K562 (cell line): Measurements from ENCODE around the gene ADAR. TPM values are rescaled to one million over a fixed set of nuclear protein-coding genes. Genes with fewer than 3 reads are reported as not detected.
A peak's percentile ranks its signal among the peaks of the same experiment; 100 is the strongest.

Source experiments
- ARID1B ChIP-seq: fragments of 450-650 bp; IDR thresholded peaks from 2 replicates; pipeline ENCODE4 v1.6.1; 2016; ENCODE audit warnings: antibody characterized with exemption, mild to moderate bottlenecking, inconsistent platforms
- BRD9 ChIP-seq: fragments of 450-650 bp; IDR thresholded peaks from 2 replicates; pipeline ENCODE4 v1.6.1; 2018; ENCODE audit warnings: low read depth; ENCODE audit not compliant: partially characterized antibody
- HMGN3 ChIP-seq: IDR thresholded peaks from 2 replicates; pipeline ENCODE4 v1.6.1; 2011; ENCODE audit warnings: borderline replicate concordance, low read depth, mild to moderate bottlenecking, mixed read lengths, low read length; ENCODE audit not compliant: insufficient read length; ENCODE audit errors: extremely low read depth
- MED1 ChIP-seq: sonication (generic); formaldehyde crosslinking; IDR thresholded peaks from 2 replicates; pipeline ENCODE4 v1.8.1; 2023; ENCODE audit warnings: missing genetic modification reagents, borderline replicate concordance
- PRMT5 ChIP-seq: sonication (generic); formaldehyde crosslinking; IDR thresholded peaks from 2 replicates; pipeline ENCODE4 v1.5.0; 2020; ENCODE audit warnings: missing genetic modification reagents
- SMAD2 ChIP-seq: fragments of 150-350 bp; IDR thresholded peaks from 2 replicates; pipeline ENCODE4 v1.6.1; 2014; ENCODE audit warnings: low read depth, mild to moderate bottlenecking, low read length
- SNRNP70 ChIP-seq: fragments of 200-400 bp; formaldehyde crosslinking; optimal IDR thresholded peaks from 2 replicates; pipeline ENCODE3; 2017; ENCODE audit warnings: low read depth, low read length
- SRF ChIP-seq, 2 experiments: fragments of 250-450, 450-650 bp in 1 of 2; sonication (Bioruptor Pico) in 1 of 2; sonication (generic) in 1 of 2; formaldehyde crosslinking; IDR thresholded peaks; 2 replicates each; pipeline versions ENCODE4 v1.5.0 to v1.5.1; 2020 to 2022; ENCODE audit warnings: mild to moderate bottlenecking in 1 of 2, missing genetic modification reagents in 1 of 2
- ZNF134 ChIP-seq: fragments of 250-450 bp; sonication (Bioruptor Pico); conservative IDR thresholded peaks from 2 replicates; pipeline ENCODE4 v1.4.0; 2020
- polyA plus RNA-seq, 8 experiments: library from polyadenylated mRNA; depleted of rRNA in 4 of 8; stranded (reverse) in 5 of 8; unstranded in 3 of 8; fragments of >200 nt; fragmentation: Nextera tagmentation in 2 of 8; fragmentation: Illumina TruSeq in 1 of 8; extraction: Ambion mirVana in 2 of 8; extraction: Trizol in 1 of 8; gene quantifications; 2 replicates each; pipeline versions ENCODE4 v1.2.1 to v1.2.3, GENCODE V29; 2011 to 2014; ENCODE audit warnings: inconsistent platforms in 1 of 8, missing spikeins in 1 of 8
- total RNA-seq, 7 experiments: library from RNA; depleted of rRNA in 6 of 7; stranded (reverse); fragments of >200 nt in 6 of 7; fragmentation: Illumina TruSeq in 2 of 7; extraction: Trizol in 2 of 7; gene quantifications; 2 replicates each; pipeline versions ENCODE4 v1.2.1 to v1.2.3, GENCODE V29; 2011 to 2021; ENCODE audit warnings: low replicate concordance in 1 of 7
- TF ChIP-seq, protein P1 (sequence below): fragments of 250-450 bp; sonication (Bioruptor Pico); IDR thresholded peaks from 2 replicates; pipeline ENCODE4 v1.8.0; 2021; ENCODE audit warnings: moderate library complexity, mild to moderate bottlenecking, inconsistent platforms
- TF ChIP-seq, protein P2 (sequence below), 2 experiments: fragments of 450-650 bp; IDR thresholded peaks; 2 replicates each; pipeline ENCODE4 v1.6.1; 2016; ENCODE audit warnings: mild to moderate bottlenecking in 2 of 2, borderline replicate concordance in 1 of 2, low read depth in 1 of 2, moderate library complexity in 1 of 2
- TF ChIP-seq, protein P3 (sequence below): fragments of 250-450 bp; sonication (Bioruptor Pico); IDR thresholded peaks from 2 replicates; pipeline ENCODE4 v1.5.0; 2021; ENCODE audit warnings: mild to moderate bottlenecking, moderate library complexity
- TF ChIP-seq, protein P4 (sequence below): fragments of 250-450 bp; sonication (Bioruptor Pico); IDR thresholded peaks from 2 replicates; pipeline ENCODE4 v1.8.0; 2022; ENCODE audit warnings: moderate library complexity, mild to moderate bottlenecking, inconsistent platforms

Gene ADAR
- total and polyA plus RNA-seq, 9 of the 15 experiments (the other 6 are each of a cell fraction or from before 2014, with no cell fraction given): 30.1 to 123 (median 60.2) TPM

DNA sequence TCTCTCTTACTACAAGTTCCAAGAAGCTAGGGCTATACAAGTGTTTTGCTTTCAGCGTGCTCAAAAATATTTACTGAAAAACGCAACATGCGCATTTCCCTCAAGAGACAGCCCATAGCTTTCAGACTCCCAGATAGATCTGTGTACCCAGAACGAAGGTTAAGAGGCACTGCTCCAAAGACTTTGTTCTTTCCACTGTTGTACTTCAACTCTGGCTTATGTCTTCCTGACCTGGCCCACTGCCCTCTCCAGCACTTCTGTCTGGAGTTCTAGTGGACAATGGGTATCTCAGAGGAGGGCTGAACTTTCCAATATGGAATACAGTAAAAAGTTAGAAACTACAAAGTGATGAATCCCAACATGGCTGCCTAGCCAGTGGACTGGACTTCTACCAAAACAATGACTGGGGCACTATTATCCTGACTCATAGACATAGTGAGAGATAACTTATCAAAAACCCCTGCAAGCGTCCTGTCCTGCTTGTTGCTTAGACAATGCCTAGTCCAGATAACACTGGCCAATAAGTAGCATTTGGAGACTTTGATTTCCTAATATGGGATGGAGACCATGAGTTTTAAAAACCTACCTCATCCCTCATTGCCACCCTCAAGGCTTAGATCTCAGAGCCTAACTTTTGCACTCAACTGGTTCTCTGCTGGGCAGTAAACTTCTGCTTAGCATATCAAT is 8.8 kb upstream of the ADAR start (continued):
- TF ChIP-seq MED1 (CRISPR knock-in tag): no peak
- TF ChIP-seq, protein P1, sequence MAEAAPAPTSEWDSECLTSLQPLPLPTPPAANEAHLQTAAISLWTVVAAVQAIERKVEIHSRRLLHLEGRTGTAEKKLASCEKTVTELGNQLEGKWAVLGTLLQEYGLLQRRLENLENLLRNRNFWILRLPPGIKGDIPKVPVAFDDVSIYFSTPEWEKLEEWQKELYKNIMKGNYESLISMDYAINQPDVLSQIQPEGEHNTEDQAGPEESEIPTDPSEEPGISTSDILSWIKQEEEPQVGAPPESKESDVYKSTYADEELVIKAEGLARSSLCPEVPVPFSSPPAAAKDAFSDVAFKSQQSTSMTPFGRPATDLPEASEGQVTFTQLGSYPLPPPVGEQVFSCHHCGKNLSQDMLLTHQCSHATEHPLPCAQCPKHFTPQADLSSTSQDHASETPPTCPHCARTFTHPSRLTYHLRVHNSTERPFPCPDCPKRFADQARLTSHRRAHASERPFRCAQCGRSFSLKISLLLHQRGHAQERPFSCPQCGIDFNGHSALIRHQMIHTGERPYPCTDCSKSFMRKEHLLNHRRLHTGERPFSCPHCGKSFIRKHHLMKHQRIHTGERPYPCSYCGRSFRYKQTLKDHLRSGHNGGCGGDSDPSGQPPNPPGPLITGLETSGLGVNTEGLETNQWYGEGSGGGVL (CRISPR knock-in tag): no peak
- peak; percentile 54 to 94; a peak in 3 of 4 replicates for TF ChIP-seq SRF (CRISPR knock-in tag; IDR thresholded peaks at IDR 0.05)
- TF ChIP-seq ZNF134: no peak
- TF ChIP-seq, protein P2, sequence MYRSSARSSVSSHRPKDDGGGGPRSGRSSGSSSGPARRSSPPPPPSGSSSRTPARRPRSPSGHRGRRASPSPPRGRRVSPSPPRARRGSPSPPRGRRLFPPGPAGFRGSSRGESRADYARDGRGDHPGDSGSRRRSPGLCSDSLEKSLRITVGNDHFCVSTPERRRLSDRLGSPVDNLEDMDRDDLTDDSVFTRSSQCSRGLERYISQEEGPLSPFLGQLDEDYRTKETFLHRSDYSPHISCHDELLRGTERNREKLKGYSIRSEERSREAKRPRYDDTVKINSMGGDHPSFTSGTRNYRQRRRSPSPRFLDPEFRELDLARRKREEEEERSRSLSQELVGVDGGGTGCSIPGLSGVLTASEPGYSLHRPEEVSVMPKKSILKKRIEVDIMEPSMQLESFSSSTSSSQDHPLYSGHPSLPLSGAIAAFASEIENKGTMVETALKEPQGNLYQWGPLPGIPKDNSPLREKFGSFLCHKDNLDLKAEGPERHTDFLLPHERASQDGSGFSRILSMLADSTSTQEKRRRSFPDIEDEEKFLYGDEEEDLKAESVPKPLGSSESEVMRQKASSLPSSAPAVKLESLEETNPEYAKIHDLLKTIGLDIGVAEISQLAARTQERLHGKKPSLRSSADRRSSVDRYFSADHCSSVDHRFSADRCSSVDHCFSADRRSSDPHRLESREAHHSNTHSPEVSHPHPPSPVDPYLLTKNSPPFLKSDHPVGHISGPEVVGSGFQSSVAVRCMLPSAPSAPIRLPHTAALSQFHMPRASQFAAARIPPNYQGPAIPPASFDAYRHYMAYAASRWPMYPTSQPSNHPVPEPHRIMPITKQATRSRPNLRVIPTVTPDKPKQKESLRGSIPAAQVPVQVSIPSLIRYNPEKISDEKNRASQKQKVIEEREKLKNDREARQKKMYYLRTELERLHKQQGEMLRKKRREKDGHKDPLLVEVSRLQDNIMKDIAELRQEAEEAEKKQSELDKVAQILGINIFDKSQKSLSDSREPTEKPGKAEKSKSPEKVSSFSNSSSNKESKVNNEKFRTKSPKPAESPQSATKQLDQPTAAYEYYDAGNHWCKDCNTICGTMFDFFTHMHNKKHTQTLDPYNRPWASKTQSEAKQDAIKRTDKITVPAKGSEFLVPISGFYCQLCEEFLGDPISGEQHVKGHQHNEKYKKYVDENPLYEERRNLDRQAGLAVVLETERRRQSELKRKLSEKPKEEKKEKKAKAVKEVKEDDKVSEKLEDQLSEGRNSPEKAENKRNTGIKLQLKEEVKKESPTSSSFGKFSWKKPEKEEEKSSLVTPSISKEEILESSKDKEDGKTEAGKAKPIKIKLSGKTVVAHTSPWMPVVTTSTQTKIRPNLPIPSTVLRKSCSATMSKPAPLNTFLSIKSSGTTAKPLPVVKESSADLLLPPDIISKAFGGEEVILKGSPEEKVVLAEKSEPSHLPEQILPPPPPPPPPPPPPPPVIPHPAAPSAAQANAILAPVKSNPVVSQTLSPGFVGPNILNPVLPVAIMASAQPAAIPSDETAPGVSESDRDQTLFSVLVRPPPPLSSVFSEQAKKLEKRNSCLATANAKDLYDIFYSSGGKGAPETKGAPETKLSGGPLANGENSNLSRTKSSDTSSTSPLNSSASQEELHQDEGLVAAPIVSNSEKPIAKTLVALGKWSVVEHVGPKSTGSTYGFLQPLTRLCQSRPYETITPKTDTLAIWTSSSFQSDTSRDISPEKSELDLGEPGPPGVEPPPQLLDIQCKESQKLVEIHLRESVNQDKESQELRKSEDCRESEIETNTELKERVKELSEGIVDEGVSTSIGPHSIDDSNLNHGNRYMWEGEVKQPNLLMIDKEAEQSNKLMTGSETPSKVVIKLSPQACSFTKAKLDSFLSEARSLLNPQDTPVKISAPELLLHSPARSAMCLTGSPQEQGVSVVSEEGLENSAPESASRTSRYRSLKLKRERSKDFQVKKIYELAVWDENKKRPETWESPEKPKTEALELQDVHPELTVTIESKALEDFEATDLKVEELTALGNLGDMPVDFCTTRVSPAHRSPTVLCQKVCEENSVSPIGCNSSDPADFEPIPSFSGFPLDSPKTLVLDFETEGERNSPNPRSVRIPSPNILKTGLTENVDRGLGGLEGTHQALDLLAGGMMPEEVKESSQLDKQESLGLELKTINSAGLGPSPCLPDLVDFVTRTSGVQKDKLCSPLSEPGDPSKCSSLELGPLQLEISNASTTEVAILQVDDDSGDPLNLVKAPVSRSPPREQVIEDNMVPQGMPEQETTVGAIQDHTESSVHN (IDR thresholded peaks at IDR 0.05; ENCODE audit: borderline replicate concordance in 1 of 2, low read depth in 1 of 2): no peak
- no peak for TF ChIP-seq HMGN3
- TF ChIP-seq ARID1B: peak; percentile 67
- TF ChIP-seq, protein P3, sequence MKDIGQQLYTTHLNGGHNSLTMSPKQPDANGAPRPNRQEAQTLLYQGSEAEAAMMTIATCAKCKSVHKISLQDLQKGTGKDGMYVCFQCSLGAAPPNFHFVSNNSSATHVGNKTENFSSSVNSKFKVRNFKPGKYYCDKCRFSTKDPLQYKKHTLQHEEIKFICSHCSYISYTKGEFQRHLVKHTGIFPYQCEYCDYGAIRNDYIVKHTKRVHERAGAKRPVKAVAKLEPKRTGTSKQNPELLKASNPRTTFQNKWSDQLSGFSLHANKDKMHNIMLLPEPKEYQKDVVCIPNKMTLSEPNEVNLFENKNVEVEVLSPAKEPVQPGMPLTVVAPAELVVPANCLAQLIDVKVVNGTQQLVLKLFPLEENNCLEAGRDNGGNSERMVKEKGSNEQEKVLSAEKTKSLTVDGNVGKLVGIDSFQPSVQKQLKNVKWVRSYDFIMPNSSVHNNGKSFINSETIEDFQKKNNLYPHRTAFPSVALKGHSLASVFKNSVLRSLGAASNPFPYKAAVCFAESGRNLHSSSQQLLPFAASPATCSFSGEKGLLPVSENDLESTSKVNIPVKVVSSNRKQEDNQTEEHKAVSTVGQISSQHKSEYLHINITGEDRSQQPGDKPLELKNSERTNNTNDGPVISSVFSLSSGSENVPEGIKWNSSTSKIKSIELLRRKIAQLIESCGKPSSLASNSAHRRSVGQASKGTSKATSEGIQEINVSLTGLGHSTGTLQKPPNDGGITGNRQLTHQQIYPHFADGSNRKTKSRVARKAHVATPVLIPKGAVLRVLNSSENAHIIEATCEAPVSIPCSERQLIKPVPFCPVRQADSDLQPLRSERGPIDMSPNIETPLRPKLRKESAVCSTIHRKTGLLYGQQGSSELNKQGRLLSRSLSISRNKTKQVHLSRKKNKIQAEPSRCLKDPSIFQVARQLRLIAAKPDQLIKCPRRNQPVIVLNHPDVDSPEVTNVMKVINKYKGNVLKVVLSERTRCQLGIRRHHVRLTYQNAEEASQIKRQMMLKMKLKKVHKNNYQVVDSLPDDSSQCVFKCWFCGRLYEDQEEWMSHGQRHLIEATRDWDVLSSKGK (CRISPR knock-in tag): no peak
- TF ChIP-seq, protein P4, sequence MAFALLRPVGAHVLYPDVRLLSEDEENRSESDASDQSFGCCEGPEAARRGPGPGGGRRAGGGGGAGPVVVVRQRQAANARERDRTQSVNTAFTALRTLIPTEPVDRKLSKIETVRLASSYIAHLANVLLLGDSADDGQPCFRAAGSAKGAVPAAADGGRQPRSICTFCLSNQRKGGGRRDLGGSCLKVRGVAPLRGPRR (CRISPR knock-in tag): no peak
- no peak for TF ChIP-seq SNRNP70
- no peak for TF ChIP-seq BRD9
- no peak for TF ChIP-seq SMAD2
- no peak for TF ChIP-seq PRMT5
